Effector CD8-positive, alpha-beta T cell (primary cell): Measurements from ENCODE around the gene PDE6A.
A peak's percentile ranks its signal among the peaks of the same experiment; 100 is the strongest.

Experiments used
- DNase-seq: peaks from one replicate; lab custom pipeline; 2025; lab: John Stamatoyannopoulos, UW

The PDE6A gene

GRCh38 chr5:149837680-149838269, 106.8 kb downstream of the PDE6A start:
- no peak for DNase-seq

GRCh38 chr5:149836451-149837139, 108.0 kb downstream of the PDE6A start:
- DNase-seq = no peak

- peak; percentile 19 for DNase-seq
These were observed 110.2 kb downstream of the PDE6A start for GRCh38 chr5:149834246-149834855.

GRCh38 chr5:149833116-149833827, 111.3 kb downstream of the PDE6A start:
- DNase-seq = no peak

GRCh38 chr5:149832636-149833035, 112.0 kb downstream of the PDE6A start:
- DNase-seq = no peak

- no peak for DNase-seq
These were observed 113.1 kb downstream of the PDE6A start for GRCh38 chr5:149831492-149831891.

- no peak for DNase-seq
These were observed 114.0 kb downstream of the PDE6A start for GRCh38 chr5:149830579-149830978.

GRCh38 chr5:149829954-149830353, 114.6 kb downstream of the PDE6A start:
- DNase-seq = no peak

GRCh38 chr5:149828161-149829011, 116.2 kb downstream of the PDE6A start:
- DNase-seq = peak; percentile 74

- DNase-seq = no peak
These were observed 117.0 kb downstream of the PDE6A start for GRCh38 chr5:149827546-149827945.

GRCh38 chr5:149827086-149827485, 117.5 kb downstream of the PDE6A start:
- DNase-seq = no peak

GRCh38 chr5:149826574-149826973, 118.0 kb downstream of the PDE6A start:
- DNase-seq = no peak

- no peak for DNase-seq
These were observed 119.7 kb downstream of the PDE6A start for GRCh38 chr5:149824846-149825245.

GRCh38 chr5:149824120-149824519, 120.5 kb downstream of the PDE6A start:
- no peak for DNase-seq

- DNase-seq = no peak
These were observed 121.2 kb downstream of the PDE6A start for GRCh38 chr5:149823375-149823774.

GRCh38 chr5:149822301-149822700, 122.3 kb downstream of the PDE6A start:
- no peak for DNase-seq

GRCh38 chr5:149820536-149821510, 123.8 kb downstream of the PDE6A start:
- no peak for DNase-seq

GRCh38 chr5:149820012-149820411, 124.6 kb downstream of the PDE6A start:
- no peak for DNase-seq

GRCh38 chr5:149818116-149818515, 126.5 kb downstream of the PDE6A start:
- no peak for DNase-seq

GRCh38 chr5:149817539-149818060, 127.0 kb downstream of the PDE6A start:
- no peak for DNase-seq
